DMS53 (cell line): ENCODE measurements around the gene HEXD.
"Not testable (repeated sequence)": the region's sequence is repeated elsewhere in the genome, so short reads cannot be mapped to it uniquely, and the experiment has no call there.

Experiments
- DNase-seq: peaks from one replicate; lab custom pipeline; 2025; lab: John Stamatoyannopoulos, UW

The HEXD gene

GRCh38 chr17:82396601-82397435 is 21.3 kb upstream of the HEXD start:
- no peak for DNase-seq

GRCh38 chr17:82397449-82398335 is 20.5 kb upstream of the HEXD start:
- DNase-seq = no peak

- DNase-seq = no peak
Observed at GRCh38 chr17:82399041-82399441, 19.1 kb upstream of the HEXD start.

GRCh38 chr17:82399601-82400101 is 18.5 kb upstream of the HEXD start:
- DNase-seq = no peak

GRCh38 chr17:82400206-82400605 is 17.9 kb upstream of the HEXD start:
- no peak for DNase-seq

GRCh38 chr17:82400830-82401229 is 17.3 kb upstream of the HEXD start:
- DNase-seq = no peak

GRCh38 chr17:82402865-82403264 is 15.3 kb upstream of the HEXD start:
- DNase-seq = peak; percentile 56

- DNase-seq = no peak
Observed at GRCh38 chr17:82403662-82404660, 14.2 kb upstream of the HEXD start.

- DNase-seq = no peak
Observed at GRCh38 chr17:82405051-82405450, 13.1 kb upstream of the HEXD start.

GRCh38 chr17:82406131-82406671 is 11.9 kb upstream of the HEXD start:
- no peak for DNase-seq

GRCh38 chr17:82407255-82407654 is 10.9 kb upstream of the HEXD start:
- no peak for DNase-seq

- DNase-seq = no peak
Observed at GRCh38 chr17:82408288-82408937, 9.7 kb upstream of the HEXD start.

- no peak for DNase-seq
Observed at GRCh38 chr17:82408938-82409318, 9.2 kb upstream of the HEXD start.

- DNase-seq = no peak
Observed at GRCh38 chr17:82410014-82410716, 8.0 kb upstream of the HEXD start.

- DNase-seq = no peak
Observed at GRCh38 chr17:82411396-82412053, 6.6 kb upstream of the HEXD start.

GRCh38 chr17:82412081-82412480 is 6.1 kb upstream of the HEXD start:
- not testable (repeated sequence) for DNase-seq

- peak; percentile 34 for DNase-seq
Observed at GRCh38 chr17:82412535-82413520, 5.3 kb upstream of the HEXD start.

- peak; percentile 76 for DNase-seq
Observed at GRCh38 chr17:82414548-82415281, 3.4 kb upstream of the HEXD start.
